Panc1 (cell line): ENCODE results near the gene SVIL. TPM values are rescaled to one million over a fixed set of nuclear protein-coding genes. Genes with fewer than 3 reads are reported as not detected.
"Not testable (repeated sequence)": the region's sequence is repeated elsewhere in the genome, so short reads cannot be mapped to it uniquely, and the experiment has no call there.

Experiments
- ATAC-seq: fragments of 200-7000 bp; cut with Tn5 transposase; 2 replicates; pipeline ENCODE4 v1.9.1; 2020; ENCODE audit warnings: mild to moderate bottlenecking, moderate library complexity
- BruUV-seq: library from RNA; stranded (reverse); fragments of 400-500 nt; replicated peaks from 2 replicates; lab custom pipeline; 2021; lab: Mats Ljungman, UMichigan
- CTCF ChIA-PET: fragments of 300-600 bp; sonication (Branson Sonifier 250); formaldehyde crosslinking; loops from one replicate; lab custom pipeline; 2022; ENCODE audit warnings: antibody characterized with exemption; lab: Charles Lee
- POLR2A ChIA-PET: fragments of 300-600 bp; sonication (Branson Sonifier 250); formaldehyde crosslinking; loops from one replicate; lab custom pipeline; 2022; ENCODE audit warnings: antibody characterized with exemption; lab: Charles Lee
- DNase-seq: peaks from one replicate; pipeline ENCODE4 v3.0.0-alpha.2; 2010; ENCODE audit warnings: low read depth, low spot score
- H3K27ac ChIP-seq: 2 replicates; pipeline ENCODE4 v1.5.1; 2011; ENCODE audit warnings: mild to moderate bottlenecking, low read length, inconsistent platforms
- H3K27me3 ChIP-seq: fragments of 200-500 bp; sonication (Bioruptor generic); 2 replicates; pipeline ENCODE4 v1.6.0; 2014; ENCODE audit warnings: low read length, inconsistent platforms; ENCODE audit not compliant: control insufficient read depth, insufficient read depth
- H3K36me3 ChIP-seq: fragments of 200-500 bp; sonication (Bioruptor generic); 2 replicates; pipeline ENCODE4 v1.5.1; 2014; ENCODE audit warnings: inconsistent platforms, mild to moderate bottlenecking, low read length, moderate library complexity; ENCODE audit not compliant: control insufficient read depth, insufficient read depth
- H3K4me1 ChIP-seq: 2 replicates; pipeline ENCODE4 v1.5.1; 2011; ENCODE audit warnings: inconsistent platforms, mild to moderate bottlenecking, low read length, moderate library complexity; ENCODE audit not compliant: control insufficient read depth, insufficient read depth
- H3K4me3 ChIP-seq, 2 experiments: 2 replicates each; pipeline ENCODE4 v1.5.1; 2011 to 2012; ENCODE audit warnings: low read depth in 2 of 2, low read length in 2 of 2, mild to moderate bottlenecking in 2 of 2, inconsistent platforms in 1 of 2, moderate library complexity in 1 of 2
- H3K9me3 ChIP-seq: fragments of 200-500 bp; sonication (Bioruptor generic); 2 replicates; pipeline ENCODE4 v1.5.1; 2014; ENCODE audit warnings: low read depth, mild to moderate bottlenecking, inconsistent platforms, low read length, moderate library complexity; ENCODE audit not compliant: control insufficient read depth, insufficient read depth
- POLR2AphosphoS5 ChIP-seq: IDR thresholded peaks from 2 replicates; pipeline ENCODE4 v1.6.1; 2012; ENCODE audit warnings: mild to moderate bottlenecking, low read depth, low read length, moderate library complexity
- SIN3A ChIP-seq: IDR thresholded peaks from 2 replicates; pipeline ENCODE4 v1.6.1; 2012; ENCODE audit warnings: low read depth, mild to moderate bottlenecking, low read length, moderate library complexity, borderline replicate concordance; ENCODE audit not compliant: insufficient read depth
- TCF7L2 ChIP-seq: IDR thresholded peaks from 2 replicates; pipeline ENCODE4 v1.6.1; 2011; ENCODE audit warnings: mild to moderate bottlenecking, low read depth, low read length, inconsistent platforms
- in situ Hi-C: cut with HindIII; loops from 2 replicates; pipeline ENCODE4 v1.10.0; 2016; ENCODE audit warnings: low sequenced_read_pairs, low pct_unique_long_range_greater_than_20kb
- intact Hi-C: fragments of 100-400 bp; cut with micrococcal nuclease; formaldehyde crosslinking; loops from one replicate; pipeline ENCODE4 v1.10.0; 2022; ENCODE audit not compliant: unreplicated experiment
- total RNA-seq: library from RNA; stranded (reverse); gene quantifications from one replicate; pipeline ENCODE4 v1.2.1, GENCODE V29; 2021; ENCODE audit not compliant: unreplicated experiment
- TF ChIP-seq, protein P1 (sequence below): fragments of 450-650 bp; IDR thresholded peaks from 2 replicates; pipeline ENCODE4 v1.5.1; 2017; ENCODE audit warnings: mild to moderate bottlenecking
- TF ChIP-seq, protein P2 (sequence below), 2 experiments: IDR thresholded peaks; 2 replicates each; pipeline ENCODE4 v1.6.1; 2011 to 2012; ENCODE audit warnings: low read depth in 2 of 2, control low read depth in 1 of 2, low read length in 1 of 2, mild to moderate bottlenecking in 1 of 2, moderate library complexity in 1 of 2; ENCODE audit not compliant: insufficient read depth in 1 of 2

The SVIL gene
- total RNA-seq, 1 experiment from 2014 or later = 72.8 TPM

DNA sequence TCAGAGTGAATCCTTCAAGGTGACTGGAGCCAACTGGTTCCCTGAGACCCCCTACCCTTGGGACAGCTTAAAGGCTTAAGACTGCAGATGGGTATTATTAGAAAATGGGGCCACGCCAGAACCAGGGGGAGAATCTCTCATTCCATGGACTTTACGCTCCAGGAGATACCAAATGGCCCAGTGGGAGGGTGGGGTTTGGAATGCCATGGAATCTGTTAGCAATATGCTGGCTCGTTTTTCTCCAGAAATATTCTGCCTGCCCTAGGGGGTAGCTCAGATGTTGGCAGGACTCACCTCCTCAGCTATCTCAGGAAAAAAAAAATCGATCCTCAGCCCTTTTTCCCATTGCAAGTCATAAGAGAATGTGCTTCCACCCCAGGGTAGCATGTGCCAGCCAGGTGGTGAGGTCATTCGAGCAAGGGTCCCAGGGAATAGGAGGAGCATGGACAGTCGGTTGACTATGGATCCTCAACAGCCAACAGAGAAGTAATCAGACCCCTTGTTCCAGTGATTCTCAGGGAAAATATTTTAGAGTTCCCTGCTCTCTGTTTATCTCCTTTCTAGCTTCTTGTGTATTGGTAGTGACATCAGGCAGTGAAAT, 22.9 kb downstream of the SVIL start:
- Histone ChIP-seq H3K4me1 (no peaks in the 10 kb centered on the region; the same call in 1 of the 2 replicates), H3K4me3 (no peak overlapping the region), H3K36me3 (no peaks in the 10 kb centered on the region), H3K9me3 (no peaks in the 10 kb centered on the region), H3K27me3 (no peaks in the 10 kb centered on the region), H3K27ac (no peak overlapping the region)
- no peak for ATAC-seq
- ChIA-PET CTCF (no interaction called here), POLR2A (no interaction called here)
- intact Hi-C loops (no loop called here), in situ Hi-C loops (no loop called here)
- TF ChIP-seq, protein P1, sequence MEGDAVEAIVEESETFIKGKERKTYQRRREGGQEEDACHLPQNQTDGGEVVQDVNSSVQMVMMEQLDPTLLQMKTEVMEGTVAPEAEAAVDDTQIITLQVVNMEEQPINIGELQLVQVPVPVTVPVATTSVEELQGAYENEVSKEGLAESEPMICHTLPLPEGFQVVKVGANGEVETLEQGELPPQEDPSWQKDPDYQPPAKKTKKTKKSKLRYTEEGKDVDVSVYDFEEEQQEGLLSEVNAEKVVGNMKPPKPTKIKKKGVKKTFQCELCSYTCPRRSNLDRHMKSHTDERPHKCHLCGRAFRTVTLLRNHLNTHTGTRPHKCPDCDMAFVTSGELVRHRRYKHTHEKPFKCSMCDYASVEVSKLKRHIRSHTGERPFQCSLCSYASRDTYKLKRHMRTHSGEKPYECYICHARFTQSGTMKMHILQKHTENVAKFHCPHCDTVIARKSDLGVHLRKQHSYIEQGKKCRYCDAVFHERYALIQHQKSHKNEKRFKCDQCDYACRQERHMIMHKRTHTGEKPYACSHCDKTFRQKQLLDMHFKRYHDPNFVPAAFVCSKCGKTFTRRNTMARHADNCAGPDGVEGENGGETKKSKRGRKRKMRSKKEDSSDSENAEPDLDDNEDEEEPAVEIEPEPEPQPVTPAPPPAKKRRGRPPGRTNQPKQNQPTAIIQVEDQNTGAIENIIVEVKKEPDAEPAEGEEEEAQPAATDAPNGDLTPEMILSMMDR = no peak
- TF ChIP-seq SIN3A = no peak
- TF ChIP-seq POLR2AphosphoS5 = no peak
- no TSS peak for BruUV-seq
- no peak for DNase-seq

DNA sequence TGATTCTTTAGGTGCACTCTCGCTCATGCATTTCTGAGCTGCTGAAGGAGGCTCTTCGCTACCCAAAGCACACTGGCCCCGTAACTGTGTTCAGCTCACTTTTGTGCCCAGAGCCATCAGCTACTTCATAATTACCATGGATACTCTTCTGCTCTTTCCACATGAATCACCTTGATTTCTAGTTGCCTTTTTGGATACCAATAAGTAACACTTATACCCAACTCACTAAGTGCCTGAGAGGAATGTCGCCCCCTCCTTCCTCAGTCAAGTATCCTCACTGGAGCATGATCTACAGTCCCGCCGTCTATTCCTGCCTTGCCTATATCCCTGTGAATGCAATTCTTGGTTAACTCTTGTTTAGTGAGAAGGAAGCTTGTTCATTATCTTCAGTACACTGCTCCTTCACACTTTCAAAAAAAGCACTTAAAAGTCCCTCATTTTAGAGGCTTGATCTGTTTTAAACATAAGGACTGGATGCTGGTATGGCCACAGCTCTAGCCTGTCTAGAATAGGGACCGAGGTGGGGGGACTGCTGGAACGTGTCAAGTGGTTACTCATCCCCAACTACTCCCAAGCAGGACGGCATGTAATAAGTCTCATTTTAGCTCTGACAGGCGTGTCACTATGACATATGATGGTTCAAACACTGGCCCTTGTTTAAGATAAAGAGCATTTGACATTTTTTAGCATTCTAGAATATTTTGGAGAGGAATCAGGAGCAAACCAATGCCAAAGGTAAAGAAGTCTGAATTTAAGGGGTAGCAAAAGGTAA, 23.7 kb downstream of the SVIL start:
- Histone ChIP-seq H3K27me3 (no peaks in the 10 kb centered on the region), H3K4me3 (no peak overlapping the region), H3K27ac (no peak overlapping the region), H3K4me1 (no peaks in the 10 kb centered on the region; the same call in 1 of the 2 replicates), H3K9me3 (no peaks in the 10 kb centered on the region), H3K36me3 (no peaks in the 10 kb centered on the region)
- no peak for DNase-seq
- intact Hi-C loops = no loop called here
- CTCF ChIA-PET = no interaction called here
- ATAC-seq = no peak
- POLR2A ChIA-PET = no interaction called here
- TF ChIP-seq, protein P1 = no peak
- no peak for TF ChIP-seq POLR2AphosphoS5
- TF ChIP-seq, protein P2, sequence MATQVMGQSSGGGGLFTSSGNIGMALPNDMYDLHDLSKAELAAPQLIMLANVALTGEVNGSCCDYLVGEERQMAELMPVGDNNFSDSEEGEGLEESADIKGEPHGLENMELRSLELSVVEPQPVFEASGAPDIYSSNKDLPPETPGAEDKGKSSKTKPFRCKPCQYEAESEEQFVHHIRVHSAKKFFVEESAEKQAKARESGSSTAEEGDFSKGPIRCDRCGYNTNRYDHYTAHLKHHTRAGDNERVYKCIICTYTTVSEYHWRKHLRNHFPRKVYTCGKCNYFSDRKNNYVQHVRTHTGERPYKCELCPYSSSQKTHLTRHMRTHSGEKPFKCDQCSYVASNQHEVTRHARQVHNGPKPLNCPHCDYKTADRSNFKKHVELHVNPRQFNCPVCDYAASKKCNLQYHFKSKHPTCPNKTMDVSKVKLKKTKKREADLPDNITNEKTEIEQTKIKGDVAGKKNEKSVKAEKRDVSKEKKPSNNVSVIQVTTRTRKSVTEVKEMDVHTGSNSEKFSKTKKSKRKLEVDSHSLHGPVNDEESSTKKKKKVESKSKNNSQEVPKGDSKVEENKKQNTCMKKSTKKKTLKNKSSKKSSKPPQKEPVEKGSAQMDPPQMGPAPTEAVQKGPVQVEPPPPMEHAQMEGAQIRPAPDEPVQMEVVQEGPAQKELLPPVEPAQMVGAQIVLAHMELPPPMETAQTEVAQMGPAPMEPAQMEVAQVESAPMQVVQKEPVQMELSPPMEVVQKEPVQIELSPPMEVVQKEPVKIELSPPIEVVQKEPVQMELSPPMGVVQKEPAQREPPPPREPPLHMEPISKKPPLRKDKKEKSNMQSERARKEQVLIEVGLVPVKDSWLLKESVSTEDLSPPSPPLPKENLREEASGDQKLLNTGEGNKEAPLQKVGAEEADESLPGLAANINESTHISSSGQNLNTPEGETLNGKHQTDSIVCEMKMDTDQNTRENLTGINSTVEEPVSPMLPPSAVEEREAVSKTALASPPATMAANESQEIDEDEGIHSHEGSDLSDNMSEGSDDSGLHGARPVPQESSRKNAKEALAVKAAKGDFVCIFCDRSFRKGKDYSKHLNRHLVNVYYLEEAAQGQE (IDR thresholded peaks at IDR 0.05; ENCODE audit: insufficient read depth in 1 of 2, low read depth in 2 of 2, low read length in 1 of 2) = no peak
- no peak for TF ChIP-seq SIN3A
- no peak for TF ChIP-seq TCF7L2
- BruUV-seq = no TSS peak
- in situ Hi-C loops = no loop called here

DNA sequence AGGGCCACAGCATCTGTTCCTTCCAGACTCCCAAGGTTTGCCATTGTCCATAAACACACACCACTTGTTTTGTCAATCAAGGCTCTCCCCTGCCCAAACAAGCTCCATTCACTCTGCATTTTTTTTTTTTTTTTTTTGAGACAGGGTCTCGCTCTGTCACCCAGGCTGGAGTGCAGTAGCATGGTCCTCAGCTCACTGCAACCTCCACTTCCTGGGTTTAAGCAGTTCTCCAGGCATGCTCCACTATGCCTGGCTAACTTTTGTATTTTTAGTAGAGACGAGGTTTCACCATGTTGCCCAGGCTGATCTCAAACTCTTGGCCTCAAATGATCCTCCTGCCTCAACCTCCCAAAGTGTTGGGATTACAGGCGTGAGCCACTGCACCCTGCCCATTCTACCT, 24.4 kb downstream of the SVIL start:
- POLR2A ChIA-PET, H3K27ac ChIP-seq, in situ Hi-C loops, BruUV-seq, DNase-seq, CTCF ChIA-PET, H3K27me3 ChIP-seq, intact Hi-C loops, H3K36me3 ChIP-seq, ATAC-seq, H3K9me3 ChIP-seq, H3K4me1 ChIP-seq, H3K4me3 ChIP-seq: not testable (repeated sequence)
